MV-4-11 (cell line): ENCODE data around the gene ZNF419.

Experiments
- DNase-seq: peaks from one replicate; lab custom pipeline; 2025; lab: John Stamatoyannopoulos, UW

The ZNF419 gene

GRCh38 chr19:57537953-57538547 lies 50.5 kb downstream of the ZNF419 start:
- DNase-seq, result no peak
